22Rv1 (cell line): ENCODE results near the gene COL24A1.

ENCODE experiments used
- ZFX ChIP-seq: fragments of 450-650 bp; IDR thresholded peaks from 2 replicates; pipeline ENCODE4 v1.6.1; 2017; ENCODE audit warnings: antibody characterized with exemption, borderline replicate concordance
- TF ChIP-seq, protein P1 (sequence below): fragments of 450-650 bp; IDR thresholded peaks from 2 replicates; pipeline ENCODE4 v1.5.1; 2017; ENCODE audit warnings: mild to moderate bottlenecking

- TF ChIP-seq, protein P1, sequence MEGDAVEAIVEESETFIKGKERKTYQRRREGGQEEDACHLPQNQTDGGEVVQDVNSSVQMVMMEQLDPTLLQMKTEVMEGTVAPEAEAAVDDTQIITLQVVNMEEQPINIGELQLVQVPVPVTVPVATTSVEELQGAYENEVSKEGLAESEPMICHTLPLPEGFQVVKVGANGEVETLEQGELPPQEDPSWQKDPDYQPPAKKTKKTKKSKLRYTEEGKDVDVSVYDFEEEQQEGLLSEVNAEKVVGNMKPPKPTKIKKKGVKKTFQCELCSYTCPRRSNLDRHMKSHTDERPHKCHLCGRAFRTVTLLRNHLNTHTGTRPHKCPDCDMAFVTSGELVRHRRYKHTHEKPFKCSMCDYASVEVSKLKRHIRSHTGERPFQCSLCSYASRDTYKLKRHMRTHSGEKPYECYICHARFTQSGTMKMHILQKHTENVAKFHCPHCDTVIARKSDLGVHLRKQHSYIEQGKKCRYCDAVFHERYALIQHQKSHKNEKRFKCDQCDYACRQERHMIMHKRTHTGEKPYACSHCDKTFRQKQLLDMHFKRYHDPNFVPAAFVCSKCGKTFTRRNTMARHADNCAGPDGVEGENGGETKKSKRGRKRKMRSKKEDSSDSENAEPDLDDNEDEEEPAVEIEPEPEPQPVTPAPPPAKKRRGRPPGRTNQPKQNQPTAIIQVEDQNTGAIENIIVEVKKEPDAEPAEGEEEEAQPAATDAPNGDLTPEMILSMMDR, result no peak
- TF ChIP-seq ZFX, result no peak
Observed at GRCh38 chr1:85818371-85818770, 338.2 kb downstream of the COL24A1 start.
